OCI-LY3 (cell line): Measurements from ENCODE around the gene OTX1.

Source experiments
- H2AFZ ChIP-seq: fragments of 200-600, 300-600 bp; shearing (Covaris generic); 2 replicates; pipeline ENCODE4 v1.6.0; 2014; ENCODE audit warnings: antibody characterized with exemption, low read depth, low read length
- H3K27ac ChIP-seq: fragments of 200-600, 300-600 bp; sonication (generic); 2 replicates; pipeline ENCODE4 v1.5.1; 2014; ENCODE audit warnings: mild to moderate bottlenecking, low read length, moderate library complexity, mixed read lengths
- H3K27me3 ChIP-seq: fragments of 200-600, 300-600 bp; sonication (generic); 2 replicates; pipeline ENCODE4 v1.6.1; 2014; ENCODE audit warnings: low read depth, low read length, mixed read lengths
- H3K36me3 ChIP-seq: fragments of 200-600, 300-600 bp; sonication (generic); replicated peaks from 2 replicates; pipeline ENCODE3; 2014; ENCODE audit warnings: low read depth, low read length, mixed read lengths
- H3K4me1 ChIP-seq: fragments of 300-600, 200-600 bp; sonication (generic); 2 replicates; pipeline ENCODE4 v1.6.1; 2014; ENCODE audit warnings: low read length, mixed read lengths
- H3K4me2 ChIP-seq: fragments of 200-600, 300-600 bp; sonication (generic); 2 replicates; pipeline ENCODE4 v1.6.1; 2014; ENCODE audit warnings: low read length, mixed read lengths
- H3K4me3 ChIP-seq: fragments of 300-600, 200-600 bp; sonication (generic); 2 replicates; pipeline ENCODE4 v1.5.1; 2014; ENCODE audit warnings: antibody characterized with exemption, mild to moderate bottlenecking, low read length, moderate library complexity
- H3K79me2 ChIP-seq: fragments of 300-600, 200-600 bp; shearing (Covaris generic); 2 replicates; pipeline ENCODE4 v1.6.1; 2014; ENCODE audit warnings: mild to moderate bottlenecking, low read length, mixed read lengths
- H3K9ac ChIP-seq: fragments of 300-600, 200-600 bp; shearing (Covaris generic); 2 replicates; pipeline ENCODE4 v1.6.0; 2014; ENCODE audit warnings: mild to moderate bottlenecking, low read length, moderate library complexity
- H3K9me3 ChIP-seq: fragments of 200-600, 300-600 bp; shearing (Covaris generic); 2 replicates; pipeline ENCODE4 v1.6.1; 2014; ENCODE audit warnings: low read length, mixed read lengths; ENCODE audit not compliant: insufficient read depth
- H4K20me1 ChIP-seq: fragments of 200-600, 300-600 bp; sonication (generic); 2 replicates; pipeline ENCODE4 v1.6.1; 2016; ENCODE audit warnings: low read length, mixed read lengths; ENCODE audit not compliant: insufficient read depth
- EZH2phosphoT487 ChIP-seq: fragments of 200-600 bp; shearing (Covaris generic); IDR thresholded peaks from 2 replicates; pipeline ENCODE4 v1.6.1; 2018; ENCODE audit warnings: antibody characterized with exemption, mixed run types, low read depth
- TF ChIP-seq, protein P1 (sequence below): fragments of 200-600, 300-600 bp; sonication (generic); IDR thresholded peaks from 2 replicates; pipeline ENCODE4 v1.5.1; 2014; ENCODE audit warnings: antibody characterized with exemption, low read length, low read depth

OTX1 gene

DNA sequence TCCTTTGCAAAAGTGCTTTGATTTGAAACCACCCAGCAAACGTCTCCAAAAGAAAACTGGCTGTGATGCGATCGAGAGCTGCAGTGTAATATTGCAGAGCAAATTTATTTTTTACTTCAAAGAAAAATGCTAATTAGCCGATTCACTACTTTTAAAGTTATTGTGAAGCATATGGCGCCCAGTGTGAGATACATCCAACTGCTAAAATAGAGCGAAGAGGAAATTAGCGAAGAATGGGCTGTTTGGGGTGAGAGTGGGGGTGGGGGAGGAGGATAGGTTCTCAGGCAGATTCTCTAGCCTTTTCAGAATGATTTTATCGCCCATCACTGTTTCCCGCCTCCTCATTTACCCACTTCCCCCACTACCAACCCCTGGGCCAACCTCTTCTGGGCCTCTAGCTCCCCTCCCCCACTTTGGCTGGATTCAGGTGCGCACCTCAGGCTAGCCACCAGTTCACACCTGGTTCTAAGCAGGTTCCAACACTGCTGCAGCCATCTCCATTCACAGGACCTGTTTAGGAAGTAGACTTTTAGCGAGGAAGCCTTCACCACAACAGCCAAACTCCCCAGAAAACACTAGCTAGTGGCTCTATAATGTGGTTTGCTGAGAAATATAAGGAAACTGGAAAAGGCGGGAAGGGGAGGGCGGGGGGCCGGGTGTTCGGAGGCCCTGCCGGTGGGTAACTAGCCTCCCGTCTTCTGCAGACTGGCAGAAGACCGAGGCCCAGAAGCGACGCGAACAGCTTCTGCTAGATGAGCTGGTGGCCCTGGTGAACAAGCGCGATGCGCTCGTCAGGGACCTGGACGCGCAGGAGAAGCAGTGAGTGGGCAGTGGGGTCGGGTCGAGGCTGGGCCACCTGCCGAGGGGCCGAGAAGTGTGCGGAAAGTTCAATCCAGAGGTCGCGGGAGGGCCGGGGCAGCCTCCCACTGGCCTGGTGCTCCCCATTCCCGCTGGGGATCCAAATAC, 6.0 kb upstream of the OTX1 start:
- Histone ChIP-seq H3K27me3 (no peaks in the 10 kb centered on the region), H3K4me1 (peaks cover 3% of the 10 kb centered on the region)

DNA sequence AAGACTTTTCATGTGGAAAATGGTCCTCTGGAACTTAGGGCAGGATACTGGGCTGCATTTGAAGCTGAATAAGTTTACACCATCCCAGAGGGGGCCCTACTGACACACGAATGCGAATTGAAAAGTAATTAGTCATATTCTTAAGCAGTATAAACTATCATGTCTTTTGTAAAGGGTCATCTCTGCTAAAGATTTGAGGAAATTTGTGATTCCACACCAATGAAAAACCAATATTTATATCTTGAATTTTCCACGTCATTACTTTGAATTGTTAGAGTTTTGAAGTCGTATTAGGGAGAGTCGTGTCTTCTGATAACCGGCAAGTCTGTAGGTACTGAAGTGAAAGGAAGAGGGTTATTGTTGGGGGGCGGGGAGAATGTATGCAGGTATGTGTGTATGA, 4.1 kb upstream of the OTX1 start:
- Histone ChIP-seq H3K27me3 (no peaks in the 10 kb centered on the region), H3K4me2 (no peak overlapping the region), H4K20me1 (no peaks in the 10 kb centered on the region)

More for the DNA sequence above, 6.0 kb upstream of the OTX1 start:
- Histone ChIP-seq H3K36me3 (no peaks in the 10 kb centered on the region), H3K79me2 (no peaks in the 10 kb centered on the region), H3K4me3 (no peak overlapping the region), H4K20me1 (no peaks in the 10 kb centered on the region), H3K27ac (no peak overlapping the region), H2AFZ (no peak overlapping the region), H3K9me3 (no peaks in the 10 kb centered on the region), H3K9ac (no peak overlapping the region), H3K4me2 (no peak overlapping the region)
- TF ChIP-seq, protein P1, sequence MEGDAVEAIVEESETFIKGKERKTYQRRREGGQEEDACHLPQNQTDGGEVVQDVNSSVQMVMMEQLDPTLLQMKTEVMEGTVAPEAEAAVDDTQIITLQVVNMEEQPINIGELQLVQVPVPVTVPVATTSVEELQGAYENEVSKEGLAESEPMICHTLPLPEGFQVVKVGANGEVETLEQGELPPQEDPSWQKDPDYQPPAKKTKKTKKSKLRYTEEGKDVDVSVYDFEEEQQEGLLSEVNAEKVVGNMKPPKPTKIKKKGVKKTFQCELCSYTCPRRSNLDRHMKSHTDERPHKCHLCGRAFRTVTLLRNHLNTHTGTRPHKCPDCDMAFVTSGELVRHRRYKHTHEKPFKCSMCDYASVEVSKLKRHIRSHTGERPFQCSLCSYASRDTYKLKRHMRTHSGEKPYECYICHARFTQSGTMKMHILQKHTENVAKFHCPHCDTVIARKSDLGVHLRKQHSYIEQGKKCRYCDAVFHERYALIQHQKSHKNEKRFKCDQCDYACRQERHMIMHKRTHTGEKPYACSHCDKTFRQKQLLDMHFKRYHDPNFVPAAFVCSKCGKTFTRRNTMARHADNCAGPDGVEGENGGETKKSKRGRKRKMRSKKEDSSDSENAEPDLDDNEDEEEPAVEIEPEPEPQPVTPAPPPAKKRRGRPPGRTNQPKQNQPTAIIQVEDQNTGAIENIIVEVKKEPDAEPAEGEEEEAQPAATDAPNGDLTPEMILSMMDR, result no peak
- TF ChIP-seq EZH2phosphoT487, result no peak

DNA sequence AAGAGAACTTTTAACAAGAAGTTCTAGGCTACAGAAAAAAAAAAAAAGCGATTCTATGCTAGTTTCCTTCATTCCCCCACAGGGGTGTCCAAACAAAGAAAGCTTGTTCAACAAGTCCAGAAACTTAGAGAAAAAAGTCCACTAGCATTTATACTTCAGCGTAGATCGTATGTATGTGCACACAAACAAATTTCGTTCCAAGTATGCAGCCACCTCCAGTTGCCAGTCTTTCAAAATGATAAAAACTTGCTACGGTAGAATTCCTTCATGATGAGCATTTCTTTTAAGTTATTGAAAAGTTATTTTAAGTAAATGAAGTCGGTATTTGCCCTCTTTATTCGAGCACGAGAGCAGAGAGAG, 3.7 kb upstream of the OTX1 start:
- H3K4me3 ChIP-seq, result peak overlapping the region; percentile 52; the same call in 1 of the 2 replicates
- no peak for TF ChIP-seq EZH2phosphoT487
- TF ChIP-seq, protein P1, result no peak
- H3K9me3 ChIP-seq, result no peaks in the 10 kb centered on the region
- peaks cover 5% of the 10 kb centered on the region for H3K4me1 ChIP-seq
- no peak overlapping the region for H2AFZ ChIP-seq
- no peaks in the 10 kb centered on the region for H3K79me2 ChIP-seq
- H3K4me2 ChIP-seq, result peak overlapping the region; percentile 54
- H3K27me3 ChIP-seq, result no peaks in the 10 kb centered on the region
- no peaks in the 10 kb centered on the region for H4K20me1 ChIP-seq
- H3K36me3 ChIP-seq, result no peaks in the 10 kb centered on the region
- H3K9ac ChIP-seq, result no peak overlapping the region
- no peak overlapping the region for H3K27ac ChIP-seq

More for the DNA sequence above, 4.1 kb upstream of the OTX1 start:
- TF ChIP-seq EZH2phosphoT487, result no peak
- TF ChIP-seq, protein P1, result no peak
- Histone ChIP-seq H2AFZ (no peak overlapping the region), H3K36me3 (no peaks in the 10 kb centered on the region), H3K9me3 (no peaks in the 10 kb centered on the region), H3K27ac (no peak overlapping the region), H3K9ac (no peak overlapping the region), H3K4me1 (peaks cover 5% of the 10 kb centered on the region), H3K79me2 (no peaks in the 10 kb centered on the region), H3K4me3 (no peak overlapping the region)
